BLaER1 treated with 17β-estradiol and CSF1 and Interleukin-3, amounts not matched to agents 10 nM and 100 nM (cell line): Measurements from ENCODE around the gene CAV3.

Experiments
- H3K27ac ChIP-seq, 11 experiments: shearing (Covaris generic); formaldehyde crosslinking; 2 replicates each; pipeline ENCODE4 v1.8.1; 2022
- H3K27me3 ChIP-seq, 11 experiments: shearing (Covaris generic); formaldehyde crosslinking; 2 replicates each; pipeline ENCODE4 v1.8.1; 2022
- H3K36me3 ChIP-seq, 11 experiments: shearing (Covaris generic); formaldehyde crosslinking; 2 replicates each; pipeline ENCODE4 v1.8.1; 2022
- H3K4me1 ChIP-seq, 10 experiments: shearing (Covaris generic); formaldehyde crosslinking; 2 replicates each; pipeline ENCODE4 v1.8.1; 2022
- H3K4me2 ChIP-seq, 11 experiments: shearing (Covaris generic); formaldehyde crosslinking; 2 replicates each; pipeline ENCODE4 v1.8.1; 2022
- H3K4me3 ChIP-seq, 10 experiments: shearing (Covaris generic); formaldehyde crosslinking; 2 replicates each; pipeline ENCODE4 v1.8.1; 2022
- H3K9ac ChIP-seq, 11 experiments: shearing (Covaris generic); formaldehyde crosslinking; 2 replicates each; pipeline ENCODE4 v1.8.1; 2022
- H3K9me3 ChIP-seq, 11 experiments: shearing (Covaris generic); formaldehyde crosslinking; replicated peaks in 1 of 11; 2 replicates each; pipeline ENCODE4 v1.8.1; 2022
- H4K20me1 ChIP-seq, 11 experiments: shearing (Covaris generic); formaldehyde crosslinking; 2 replicates each; pipeline ENCODE4 v1.8.1; 2022
- Cebpa-rat ChIP-seq, 11 experiments: shearing (Covaris generic); IDR thresholded peaks; 2 replicates each; pipeline ENCODE4 v1.8.1; 2022

Gene CAV3

DNA sequence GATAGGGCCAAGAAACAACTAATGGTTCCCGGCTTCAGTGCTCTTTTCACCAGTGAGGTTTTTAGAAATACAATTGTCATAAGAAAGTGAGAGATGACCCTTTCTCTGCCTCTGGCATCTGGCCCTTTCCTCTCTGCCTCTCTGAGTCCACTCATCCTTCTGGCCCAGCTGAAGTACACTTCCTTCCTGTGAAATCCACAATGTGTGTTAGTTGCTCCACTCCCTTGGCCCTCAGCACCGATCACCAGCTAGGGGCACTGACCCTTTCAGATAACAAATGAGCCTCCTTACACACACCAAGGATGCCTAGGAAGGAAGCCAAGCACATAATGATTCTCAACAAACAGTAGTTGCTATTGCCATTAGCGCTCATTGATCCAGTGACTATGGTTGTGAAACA, 2.9 kb upstream of the CAV3 start:
- Histone ChIP-seq H3K4me1 (peaks cover 0 to 7% (median 0%) of the 10 kb centered on the region in 10 experiments; a peak in 1 of 20 replicates), H3K4me2 (no peak overlapping the region), H3K36me3 (no peaks in the 10 kb centered on the region), H3K27ac (no peak overlapping the region), H3K9me3 (peaks cover 0 to 13% (median 9%) of the 10 kb centered on the region in 11 experiments; a peak in 16 of 22 replicates), H3K27me3 (no peaks in the 10 kb centered on the region), H4K20me1 (no peaks in the 10 kb centered on the region), H3K9ac (no peak overlapping the region), H3K4me3 (no peak overlapping the region)
- TF ChIP-seq Cebpa-rat (IDR thresholded peaks at IDR 0.05), result no peak

- Histone ChIP-seq H3K36me3 (no peaks in the 10 kb centered on the region), H3K9me3 (0 out of 22 replicates have a peak, but pooled peaks cover 0 to 5% (median 0%) of the 10 kb centered on the region in 11 experiments), H3K4me1 (peaks cover 0 to 7% (median 0%) of the 10 kb centered on the region in 10 experiments; a peak in 1 of 20 replicates), H3K27me3 (no peaks in the 10 kb centered on the region), H3K9ac (no peak overlapping the region), H3K4me3 (no peak overlapping the region), H3K4me2 (no peak overlapping the region), H4K20me1 (no peaks in the 10 kb centered on the region), H3K27ac (no peak overlapping the region)
- no peak for TF ChIP-seq Cebpa-rat (IDR thresholded peaks at IDR 0.05)
Measured at GRCh38 chr3:8732413-8732812, 1.2 kb upstream of the CAV3 start.

- no peak for TF ChIP-seq Cebpa-rat (IDR thresholded peaks at IDR 0.05)
- no peak overlapping the region for H3K27ac ChIP-seq
- no peak overlapping the region for H3K4me2 ChIP-seq
Measured at GRCh38 chr3:8734137-8734878, 706 bp downstream of the CAV3 start.

DNA sequence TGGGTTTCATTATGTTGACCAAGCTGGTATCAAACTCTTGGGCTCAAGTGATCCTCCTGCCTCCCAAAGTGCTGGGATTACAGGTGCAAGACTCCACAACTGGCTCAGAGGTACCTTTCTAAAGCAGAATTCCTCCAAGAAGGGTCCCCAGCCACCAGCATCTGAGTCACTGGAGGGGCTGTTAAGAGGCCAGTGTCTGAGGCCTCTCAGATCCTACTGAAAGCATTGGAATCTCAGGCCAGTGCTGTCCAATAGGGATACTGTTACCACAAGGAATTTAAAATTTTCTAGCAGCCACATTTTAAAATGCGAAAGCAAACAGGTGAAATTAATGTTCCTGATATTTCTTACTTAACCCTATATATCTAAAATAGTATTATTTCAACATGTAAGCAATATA, 1.3 kb downstream of the CAV3 start:
- peaks cover 0 to 3% (median 0%) of the 10 kb centered on the region in 10 experiments; a peak in 5 of 20 replicates for H3K4me1 ChIP-seq
- no peak overlapping the region for H3K27ac ChIP-seq
- H3K4me3 ChIP-seq, result no peak overlapping the region
- H3K4me2 ChIP-seq, result no peak overlapping the region
- no peaks in the 10 kb centered on the region for H3K9me3 ChIP-seq
- TF ChIP-seq Cebpa-rat (IDR thresholded peaks at IDR 0.05), result no peak
- H4K20me1 ChIP-seq, result no peaks in the 10 kb centered on the region
- H3K9ac ChIP-seq, result no peak overlapping the region
- no peaks in the 10 kb centered on the region for H3K36me3 ChIP-seq
- H3K27me3 ChIP-seq, result no peaks in the 10 kb centered on the region

More at GRCh38 chr3:8734137-8734878, 706 bp downstream of the CAV3 start:
- Histone ChIP-seq H3K4me3 (no peak overlapping the region), H4K20me1 (no peaks in the 10 kb centered on the region), H3K27me3 (no peaks in the 10 kb centered on the region), H3K9ac (no peak overlapping the region), H3K4me1 (peaks cover 0 to 7% (median 0%) of the 10 kb centered on the region in 10 experiments; a peak in 1 of 20 replicates), H3K9me3 (no peaks in the 10 kb centered on the region), H3K36me3 (no peaks in the 10 kb centered on the region)

- no peak overlapping the region for H3K4me3 ChIP-seq
- H4K20me1 ChIP-seq, result no peaks in the 10 kb centered on the region
- no peaks in the 10 kb centered on the region for H3K36me3 ChIP-seq
- no peak overlapping the region for H3K4me2 ChIP-seq
- no peaks in the 10 kb centered on the region for H3K27me3 ChIP-seq
- no peak for TF ChIP-seq Cebpa-rat (IDR thresholded peaks at IDR 0.05)
- H3K27ac ChIP-seq, result no peak overlapping the region
- peaks cover 0 to 11% (median 0%) of the 10 kb centered on the region in 10 experiments; a peak in 5 of 20 replicates for H3K4me1 ChIP-seq
- no peak overlapping the region for H3K9ac ChIP-seq
- H3K9me3 ChIP-seq, result no peaks in the 10 kb centered on the region
Measured at GRCh38 chr3:8736436-8736835, 2.8 kb downstream of the CAV3 start.

DNA sequence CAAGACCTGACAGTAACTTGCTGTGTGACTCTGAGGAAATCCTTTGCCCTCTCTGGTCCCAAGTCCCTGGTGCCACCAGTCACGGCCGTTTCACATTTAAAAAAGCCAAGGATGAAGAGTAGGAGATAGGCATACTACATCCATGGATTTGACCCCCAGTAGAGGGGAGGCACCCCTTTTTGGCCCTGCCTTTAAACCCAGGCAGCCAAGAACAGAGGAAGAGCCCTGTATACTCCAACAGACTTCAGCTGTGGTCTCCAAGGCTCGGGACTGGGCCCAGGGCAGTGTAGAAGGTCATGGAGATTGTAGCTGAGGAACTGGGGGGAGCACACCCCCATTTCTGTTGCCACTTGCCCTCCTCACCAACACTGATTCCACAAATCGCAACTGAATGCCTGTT, 3.7 kb downstream of the CAV3 start:
- Histone ChIP-seq H3K9me3 (no peaks in the 10 kb centered on the region), H3K27me3 (no peaks in the 10 kb centered on the region), H3K9ac (no peak overlapping the region), H3K4me3 (no peak overlapping the region), H3K27ac (no peak overlapping the region), H3K4me1 (peaks cover 0 to 12% (median 0%) of the 10 kb centered on the region in 10 experiments; a peak in 5 of 20 replicates), H3K4me2 (no peak overlapping the region), H4K20me1 (no peaks in the 10 kb centered on the region), H3K36me3 (no peaks in the 10 kb centered on the region)
- no peak for TF ChIP-seq Cebpa-rat (IDR thresholded peaks at IDR 0.05)

DNA sequence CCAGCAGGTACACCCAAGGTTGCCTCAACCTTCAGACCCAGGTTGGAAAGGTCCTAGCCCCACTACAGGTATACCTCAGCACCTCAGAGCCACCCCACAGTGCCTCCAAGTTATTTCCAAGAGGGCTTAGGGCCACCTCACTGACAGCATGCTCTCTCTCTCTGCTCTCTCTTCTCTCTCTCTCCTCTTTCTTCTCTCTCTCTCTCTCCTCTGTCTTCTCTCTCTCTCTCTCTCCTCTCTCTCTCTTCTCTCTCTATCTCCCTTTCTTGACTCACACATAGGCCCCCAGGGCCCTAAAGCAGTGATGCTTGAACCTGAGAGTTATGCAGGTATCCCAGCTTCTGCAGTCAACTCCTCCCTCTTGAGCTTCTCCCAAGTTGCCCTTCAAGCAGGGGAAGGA, 4.2 kb downstream of the CAV3 start:
- no peak for TF ChIP-seq Cebpa-rat (IDR thresholded peaks at IDR 0.05)
- Histone ChIP-seq H3K36me3 (no peaks in the 10 kb centered on the region), H3K27me3 (no peaks in the 10 kb centered on the region), H3K4me3 (no peak overlapping the region), H3K4me1 (peaks cover 0 to 12% (median 0%) of the 10 kb centered on the region in 10 experiments; a peak in 5 of 20 replicates), H3K9me3 (no peaks in the 10 kb centered on the region), H3K4me2 (no peak overlapping the region), H4K20me1 (no peaks in the 10 kb centered on the region), H3K9ac (no peak overlapping the region), H3K27ac (no peak overlapping the region)

DNA sequence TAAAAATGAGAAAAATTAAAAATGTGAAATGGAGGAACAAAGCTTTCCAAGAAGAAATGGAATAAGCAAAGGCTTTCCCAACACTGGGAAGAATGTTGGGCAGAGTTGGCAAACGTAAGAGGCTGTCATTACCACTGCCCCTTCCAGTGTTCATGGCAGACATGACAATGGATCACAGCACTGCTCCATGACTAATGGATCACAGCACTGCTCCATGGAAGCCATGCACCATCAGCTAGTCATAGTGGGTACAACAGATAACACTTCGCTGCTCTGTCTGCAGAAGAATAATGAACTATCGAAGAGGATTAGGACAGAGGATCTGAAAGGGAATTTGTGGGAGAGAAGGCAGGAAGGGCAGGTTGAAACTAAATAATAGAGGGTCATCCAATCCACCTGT, 5.0 kb downstream of the CAV3 start:
- no peaks in the 10 kb centered on the region for H4K20me1 ChIP-seq
- no peak overlapping the region for H3K4me2 ChIP-seq
- H3K9ac ChIP-seq, result no peak overlapping the region
- TF ChIP-seq Cebpa-rat (IDR thresholded peaks at IDR 0.05), result no peak
- H3K9me3 ChIP-seq, result no peaks in the 10 kb centered on the region
- no peaks in the 10 kb centered on the region for H3K27me3 ChIP-seq
- H3K36me3 ChIP-seq, result no peaks in the 10 kb centered on the region
- H3K4me1 ChIP-seq, result peaks cover 0 to 18% (median 0%) of the 10 kb centered on the region in 10 experiments; a peak in 6 of 20 replicates
- H3K4me3 ChIP-seq, result no peak overlapping the region
- H3K27ac ChIP-seq, result no peak overlapping the region

DNA sequence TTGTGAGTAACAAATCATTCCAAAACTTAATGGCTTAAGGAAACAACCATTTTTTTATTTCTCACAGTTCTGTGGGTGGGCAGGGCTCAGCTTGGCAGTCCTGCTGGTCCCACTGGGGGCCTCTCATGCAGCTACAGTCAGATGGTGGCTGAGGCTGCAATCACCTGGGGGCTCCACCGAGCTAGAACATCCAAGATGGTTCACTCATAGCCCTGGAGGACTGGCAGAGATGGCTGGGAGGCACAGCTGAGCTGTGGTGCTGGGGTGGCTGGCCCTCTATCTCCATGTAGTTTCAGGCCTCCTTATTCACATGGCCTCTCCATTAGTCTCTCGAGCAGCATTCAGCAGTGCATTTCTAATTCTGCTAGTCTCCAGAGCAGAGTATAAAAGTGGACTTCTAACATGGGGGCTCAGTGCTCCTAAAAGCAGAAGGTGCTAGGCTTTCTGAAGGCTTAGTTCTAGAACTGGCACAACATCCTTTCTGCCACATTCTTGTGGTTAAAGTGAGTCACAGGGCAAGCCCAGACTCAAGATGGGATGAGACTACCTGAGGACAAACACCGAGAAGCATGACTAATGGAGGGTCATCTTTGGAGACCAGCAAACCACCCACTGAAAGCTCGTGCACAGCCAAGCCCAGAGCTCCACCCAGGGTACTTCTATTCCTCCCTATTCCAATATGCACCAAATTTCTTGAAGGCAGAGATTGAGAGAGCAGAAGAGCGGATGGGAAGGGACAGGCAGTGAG, 6.3 kb downstream of the CAV3 start:
- peak overlapping the region in 3 of 11 experiments; percentile 0 to 26 (median 6); a peak in 2 of 22 replicates for H3K4me2 ChIP-seq
- no peaks in the 10 kb centered on the region for H3K9me3 ChIP-seq
- TF ChIP-seq Cebpa-rat (IDR thresholded peaks at IDR 0.05), result no peak
- H3K4me1 ChIP-seq, result peaks cover 0 to 19% (median 0%) of the 10 kb centered on the region in 10 experiments; a peak in 6 of 20 replicates
- no peak overlapping the region for H3K9ac ChIP-seq
- H3K36me3 ChIP-seq, result no peaks in the 10 kb centered on the region
- no peaks in the 10 kb centered on the region for H4K20me1 ChIP-seq
- H3K4me3 ChIP-seq, result no peak overlapping the region
- H3K27me3 ChIP-seq, result no peaks in the 10 kb centered on the region
- no peak overlapping the region for H3K27ac ChIP-seq
